GM12875 (cell line): ENCODE data around the gene SLC35F3.

Experiments used
- H3K4me3 ChIP-seq: one replicate; pipeline ENCODE4 v1.5.1; 2011; ENCODE audit warnings: low read depth, low read length, control low read depth
- TF ChIP-seq, protein P1 (sequence below): IDR thresholded peaks from 2 replicates; pipeline ENCODE4 v1.5.1; 2011; ENCODE audit warnings: low read depth, mild to moderate bottlenecking, control low read depth, inconsistent platforms, low read length, moderate library complexity, borderline replicate concordance; ENCODE audit not compliant: insufficient read depth

SLC35F3 gene

DNA sequence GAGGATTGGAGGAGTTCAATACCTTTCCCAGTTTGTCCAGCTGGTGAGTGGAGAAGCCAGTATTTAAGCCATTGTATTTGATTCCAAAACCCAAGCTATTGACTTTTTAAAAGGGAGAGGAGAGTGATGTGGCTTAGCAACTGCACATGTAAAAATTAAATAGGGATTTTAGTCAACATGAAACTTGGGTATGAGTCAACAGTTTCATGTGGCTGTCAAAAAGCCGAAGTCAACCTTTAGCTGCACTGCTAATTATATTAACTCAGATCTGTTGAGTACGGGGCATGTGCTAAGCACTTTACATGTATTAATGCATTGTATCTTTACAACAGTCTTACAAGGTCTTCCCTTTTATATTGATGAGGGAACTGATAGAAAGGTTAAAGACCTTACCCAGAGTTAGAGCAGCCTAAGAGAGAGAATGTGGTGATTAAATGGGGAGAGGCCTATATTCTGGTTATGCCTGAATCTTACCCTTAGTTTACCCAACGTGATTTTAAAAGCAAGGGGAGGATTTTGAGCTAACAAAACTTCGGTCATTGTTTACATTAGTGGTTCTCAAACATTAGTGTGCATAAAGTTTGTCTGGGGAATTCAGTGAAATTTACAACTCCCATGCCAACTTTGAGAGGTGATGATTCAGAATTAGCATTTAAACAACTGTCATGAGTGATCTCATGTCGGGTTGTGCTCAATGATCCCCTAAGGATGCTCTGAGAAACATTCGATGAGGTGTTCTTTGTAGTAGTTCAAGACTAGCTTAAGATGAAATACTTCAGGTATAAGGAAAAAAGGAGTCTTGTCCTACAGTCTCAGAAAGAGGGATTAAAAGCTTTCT, 6.9 kb upstream of the SLC35F3 start:
- no peak overlapping the region for H3K4me3 ChIP-seq
- TF ChIP-seq, protein P1, sequence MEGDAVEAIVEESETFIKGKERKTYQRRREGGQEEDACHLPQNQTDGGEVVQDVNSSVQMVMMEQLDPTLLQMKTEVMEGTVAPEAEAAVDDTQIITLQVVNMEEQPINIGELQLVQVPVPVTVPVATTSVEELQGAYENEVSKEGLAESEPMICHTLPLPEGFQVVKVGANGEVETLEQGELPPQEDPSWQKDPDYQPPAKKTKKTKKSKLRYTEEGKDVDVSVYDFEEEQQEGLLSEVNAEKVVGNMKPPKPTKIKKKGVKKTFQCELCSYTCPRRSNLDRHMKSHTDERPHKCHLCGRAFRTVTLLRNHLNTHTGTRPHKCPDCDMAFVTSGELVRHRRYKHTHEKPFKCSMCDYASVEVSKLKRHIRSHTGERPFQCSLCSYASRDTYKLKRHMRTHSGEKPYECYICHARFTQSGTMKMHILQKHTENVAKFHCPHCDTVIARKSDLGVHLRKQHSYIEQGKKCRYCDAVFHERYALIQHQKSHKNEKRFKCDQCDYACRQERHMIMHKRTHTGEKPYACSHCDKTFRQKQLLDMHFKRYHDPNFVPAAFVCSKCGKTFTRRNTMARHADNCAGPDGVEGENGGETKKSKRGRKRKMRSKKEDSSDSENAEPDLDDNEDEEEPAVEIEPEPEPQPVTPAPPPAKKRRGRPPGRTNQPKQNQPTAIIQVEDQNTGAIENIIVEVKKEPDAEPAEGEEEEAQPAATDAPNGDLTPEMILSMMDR, result no peak

DNA sequence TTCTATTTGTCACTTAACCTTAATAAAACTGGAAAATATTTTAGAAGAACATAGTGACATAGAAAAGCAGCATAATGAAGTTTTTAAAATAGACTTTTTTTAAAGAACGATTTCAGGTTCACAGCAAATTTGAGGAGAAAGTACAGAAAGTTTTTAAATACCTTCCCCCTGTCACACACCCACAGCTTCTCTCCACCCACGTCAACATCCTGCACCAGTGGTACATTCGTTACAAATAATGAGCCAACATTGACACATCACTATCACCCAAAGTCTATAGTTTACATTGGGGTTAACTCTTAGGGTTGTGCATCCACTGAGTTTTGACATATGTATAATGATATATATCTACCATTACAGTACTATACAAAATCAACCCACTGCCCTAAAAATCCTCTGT, 3.0 kb upstream of the SLC35F3 start:
- TF ChIP-seq, protein P1, result no peak

DNA sequence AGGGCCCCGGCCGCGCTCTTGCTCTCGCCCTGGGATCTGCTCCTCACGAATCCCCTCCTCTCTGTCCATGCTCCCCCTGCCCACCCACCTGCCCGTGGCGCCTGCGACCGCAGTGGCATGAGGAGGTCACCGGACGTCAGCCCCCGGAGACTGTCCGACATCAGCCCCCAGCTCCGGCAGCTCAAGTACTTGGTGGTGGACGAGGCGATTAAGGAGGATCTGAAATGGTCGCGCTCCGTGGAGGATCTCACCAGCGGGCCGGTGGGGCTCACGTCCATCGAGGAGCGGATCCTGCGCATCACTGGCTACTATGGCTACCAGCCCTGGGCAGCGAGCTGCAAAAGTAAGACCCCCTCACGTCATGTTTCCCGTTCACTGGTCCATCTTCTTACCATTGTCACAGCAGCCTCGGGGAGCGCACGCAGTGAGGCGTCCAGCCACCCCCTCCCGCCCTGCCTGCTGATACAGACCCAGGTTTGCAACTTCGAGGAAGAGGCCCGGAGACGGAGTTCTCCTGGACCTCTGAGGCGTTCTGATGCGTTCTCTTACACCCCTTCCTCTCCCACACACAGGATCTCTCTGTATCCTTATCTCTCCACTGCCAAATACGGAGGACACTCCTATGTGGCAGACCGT, 1.1 kb downstream of the SLC35F3 start:
- TF ChIP-seq, protein P1, result no peak
- H3K4me3 ChIP-seq, result no peak overlapping the region

More for the DNA sequence above, 3.0 kb upstream of the SLC35F3 start:
- no peak overlapping the region for H3K4me3 ChIP-seq

DNA sequence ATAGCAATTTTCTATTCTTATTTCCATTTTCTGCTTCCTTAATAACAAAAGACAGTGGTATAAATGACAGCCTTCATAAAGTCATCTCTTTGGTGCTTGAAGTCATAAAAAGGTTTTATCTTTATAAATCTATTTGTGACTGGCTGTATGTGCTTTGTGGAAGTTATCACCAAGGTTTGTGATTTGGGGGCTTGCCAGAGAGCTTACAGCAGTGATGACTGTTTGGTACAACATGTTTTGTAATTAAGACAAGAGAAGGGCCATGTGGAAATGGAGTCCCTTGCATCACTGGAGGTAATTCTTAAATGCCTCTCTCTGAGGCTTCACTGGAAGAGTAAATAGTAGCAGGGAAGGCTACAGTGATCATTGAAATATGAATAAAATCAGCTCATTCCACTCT, 2.7 kb downstream of the SLC35F3 start:
- TF ChIP-seq, protein P1, result no peak
- no peak overlapping the region for H3K4me3 ChIP-seq

DNA sequence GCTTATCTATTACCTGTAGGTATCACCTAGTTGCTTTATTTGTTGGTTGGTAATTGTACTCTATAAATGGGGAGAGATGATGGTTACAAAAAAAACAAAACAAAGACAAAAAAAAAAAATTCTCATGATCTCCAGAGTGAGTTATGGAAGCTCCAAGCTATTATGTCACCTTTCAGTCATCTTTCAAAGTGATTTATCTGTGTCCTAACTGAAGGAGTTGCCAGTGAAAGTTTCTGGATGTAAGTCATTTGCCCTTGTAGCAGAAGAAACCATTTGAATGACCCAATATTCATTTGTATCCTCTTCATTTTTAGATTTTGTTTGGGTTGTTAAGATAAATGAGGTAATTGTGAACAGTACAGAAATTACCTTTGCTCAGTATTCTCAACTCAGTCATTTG, 3.6 kb downstream of the SLC35F3 start:
- no peak overlapping the region for H3K4me3 ChIP-seq
- TF ChIP-seq, protein P1, result no peak

- TF ChIP-seq, protein P1, result no peak
- no peak overlapping the region for H3K4me3 ChIP-seq
Observed at GRCh38 chr1:233909195-233909594, 4.7 kb downstream of the SLC35F3 start.

GRCh38 chr1:233912447-233912846, 8.0 kb downstream of the SLC35F3 start:
- TF ChIP-seq, protein P1, result no peak
- H3K4me3 ChIP-seq, result no peak overlapping the region
